ENCODE measurements around the gene FCN3. TPM values are rescaled to one million over a fixed set of nuclear protein-coding genes. Genes with fewer than 3 reads are reported as not detected.
A peak's percentile ranks its signal among the peaks of the same experiment; 100 is the strongest.

FCN3 gene
- total and polyA plus RNA-seq, 9 donors = 0.20 to 1.7 (median 0.53) TPM; not detected in 2

- H3K4me3 ChIP-seq (ENCODE audit: low read length) = no peak within 1 kb of the TSS
- no peak within 1 kb of the TSS for H3K27ac ChIP-seq (ENCODE audit: low read length)
- H3K36me3 ChIP-seq (ENCODE audit: control insufficient read depth, insufficient read depth, low read length) = peaks cover 5% of the 10 kb centered on the region
- whole genome bisulfite sequencing (ENCODE audit: insufficient coverage) = 11% methylated on average over 10 of the region's 22 CpGs
- peaks cover 6% of the 10 kb centered on the region for H3K4me1 ChIP-seq (ENCODE audit: control insufficient read depth, insufficient read depth, low read length)
- no peak for DNase-seq
- peaks cover 3% of the 10 kb centered on the region for H3K27me3 ChIP-seq (ENCODE audit: control insufficient read depth, insufficient read depth, low read length)
- no peaks in the 10 kb centered on the region for H3K9me3 ChIP-seq (replicated peaks; ENCODE audit: control insufficient read depth, low read depth, low read length)
Observed at GRCh38 chr1:27341525-27342252, 32.9 kb downstream of the FCN3 start, which contains the start of gene SYTL1. Gene SYTL1, plus strand, starts transcription at chr1:27342022. Its CDS starts 3,313 bp downstream, at chr1:27345335.

GRCh38 chr1:27339213-27339612, 35.4 kb downstream of the FCN3 start:
- Histone ChIP-seq H3K9me3 (replicated peaks; ENCODE audit: control insufficient read depth, low read depth, low read length) (no peaks in the 10 kb centered on the region), H3K27ac (ENCODE audit: low read length) (no peak overlapping the region), H3K27me3 (ENCODE audit: control insufficient read depth, insufficient read depth, low read length) (no peaks in the 10 kb centered on the region), H3K4me1 (ENCODE audit: control insufficient read depth, insufficient read depth, low read length) (peaks cover 6% of the 10 kb centered on the region), H3K4me3 (ENCODE audit: low read length) (no peak overlapping the region), H3K36me3 (ENCODE audit: control insufficient read depth, insufficient read depth, low read length) (peaks cover 29% of the 10 kb centered on the region)
- DNase-seq = no peak
- WGBS (ENCODE audit: insufficient coverage) = 42% methylated on average over 5 of the region's 5 CpGs

GRCh38 chr1:27338751-27339150, 35.9 kb downstream of the FCN3 start:
- H3K4me3 ChIP-seq (ENCODE audit: low read length) = no peak overlapping the region
- H3K27ac ChIP-seq (ENCODE audit: low read length) = no peak overlapping the region
- no peaks in the 10 kb centered on the region for H3K9me3 ChIP-seq (replicated peaks; ENCODE audit: control insufficient read depth, low read depth, low read length)
- WGBS (ENCODE audit: insufficient coverage) = 89% methylated on average over 3 of the region's 6 CpGs
- H3K4me1 ChIP-seq (ENCODE audit: control insufficient read depth, insufficient read depth, low read length) = peaks cover 6% of the 10 kb centered on the region
- H3K36me3 ChIP-seq (ENCODE audit: control insufficient read depth, insufficient read depth, low read length) = peaks cover 34% of the 10 kb centered on the region
- no peak for DNase-seq
- H3K27me3 ChIP-seq (ENCODE audit: control insufficient read depth, insufficient read depth, low read length) = no peaks in the 10 kb centered on the region

DNA sequence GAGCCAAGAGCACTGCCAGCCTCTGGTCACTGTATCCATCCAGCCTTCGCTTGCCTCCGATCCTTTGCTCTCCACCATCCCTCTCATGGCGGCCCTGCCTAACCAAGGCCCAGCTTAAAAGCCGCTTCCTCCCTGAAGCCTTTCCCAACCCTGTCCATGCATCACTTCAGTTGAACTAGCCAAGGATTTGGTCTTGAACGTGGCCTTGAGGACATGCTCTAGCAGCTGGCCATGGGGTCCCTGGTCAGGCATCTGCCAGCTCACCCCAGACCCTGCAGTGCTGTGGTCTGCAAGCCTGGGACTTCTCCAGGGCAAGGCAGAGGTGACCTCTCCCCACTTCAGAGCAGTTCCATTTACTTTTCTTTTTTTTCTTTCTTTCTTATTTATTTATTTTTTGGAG, 37.9 kb downstream of the FCN3 start:
- 96% methylated on average over 5 of the region's 5 CpGs for WGBS (ENCODE audit: insufficient coverage)
- Histone ChIP-seq H3K27ac (ENCODE audit: low read length) (no peak overlapping the region), H3K4me1 (ENCODE audit: control insufficient read depth, insufficient read depth, low read length) (peaks cover 3% of the 10 kb centered on the region), H3K27me3 (ENCODE audit: control insufficient read depth, insufficient read depth, low read length) (no peaks in the 10 kb centered on the region), H3K9me3 (replicated peaks; ENCODE audit: control insufficient read depth, low read depth, low read length) (no peaks in the 10 kb centered on the region), H3K36me3 (ENCODE audit: control insufficient read depth, insufficient read depth, low read length) (peaks cover 53% of the 10 kb centered on the region), H3K4me3 (ENCODE audit: low read length) (no peak overlapping the region)
- DNase-seq = no peak

- Histone ChIP-seq H3K9me3 (replicated peaks; ENCODE audit: control insufficient read depth, low read depth, low read length) (no peaks in the 10 kb centered on the region), H3K27me3 (ENCODE audit: control insufficient read depth, insufficient read depth, low read length) (no peaks in the 10 kb centered on the region), H3K4me1 (ENCODE audit: control insufficient read depth, insufficient read depth, low read length) (no peaks in the 10 kb centered on the region), H3K27ac (ENCODE audit: low read length) (no peak overlapping the region), H3K4me3 (ENCODE audit: low read length) (no peak overlapping the region), H3K36me3 (ENCODE audit: control insufficient read depth, insufficient read depth, low read length) (peaks cover 62% of the 10 kb centered on the region)
- no peak for DNase-seq
- 87% methylated on average over 10 of the region's 17 CpGs for WGBS (ENCODE audit: insufficient coverage)
Observed at GRCh38 chr1:27335506-27336422, 38.9 kb downstream of the FCN3 start.

DNA sequence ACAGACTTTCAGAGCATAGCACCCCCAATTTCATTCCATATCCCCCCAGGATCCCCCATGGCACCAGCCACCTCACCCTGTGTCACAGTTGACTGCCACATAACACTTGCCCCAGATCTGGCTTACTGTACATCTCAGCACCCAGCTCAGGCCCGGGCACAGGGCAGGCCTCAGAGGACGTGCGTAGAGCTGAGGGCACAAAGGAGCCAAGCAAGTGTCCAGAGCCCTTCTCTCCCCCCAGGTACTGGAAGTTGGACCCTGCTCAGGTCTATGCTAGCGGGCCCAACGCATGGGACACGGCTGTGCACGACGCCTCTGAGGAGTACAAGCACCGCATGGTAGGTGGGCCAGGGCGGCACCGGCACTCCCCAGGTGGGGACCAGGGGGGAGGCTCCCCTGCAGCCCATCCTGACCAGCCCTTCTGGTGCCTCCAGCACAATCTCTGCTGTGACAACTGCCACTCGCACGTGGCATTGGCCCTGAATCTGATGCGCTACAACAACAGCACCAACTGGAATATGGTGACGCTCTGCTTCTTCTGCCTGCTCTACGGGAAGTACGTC, 40.8 kb downstream of the FCN3 start:
- no peaks in the 10 kb centered on the region for H3K27me3 ChIP-seq (ENCODE audit: control insufficient read depth, insufficient read depth, low read length)
- DNase-seq = no peak
- peaks cover 70% of the 10 kb centered on the region for H3K36me3 ChIP-seq (ENCODE audit: control insufficient read depth, insufficient read depth, low read length)
- H3K4me1 ChIP-seq (ENCODE audit: control insufficient read depth, insufficient read depth, low read length) = no peaks in the 10 kb centered on the region
- H3K4me3 ChIP-seq (ENCODE audit: low read length) = no peak overlapping the region
- 87% methylated on average over 16 of the region's 17 CpGs for WGBS (ENCODE audit: insufficient coverage)
- H3K9me3 ChIP-seq (replicated peaks; ENCODE audit: control insufficient read depth, low read depth, low read length) = no peaks in the 10 kb centered on the region
- H3K27ac ChIP-seq (ENCODE audit: low read length) = no peak overlapping the region

GRCh38 chr1:27332536-27333281, 41.9 kb downstream of the FCN3 start:
- no peaks in the 10 kb centered on the region for H3K27me3 ChIP-seq (ENCODE audit: control insufficient read depth, insufficient read depth, low read length)
- H3K4me3 ChIP-seq (ENCODE audit: low read length) = no peak overlapping the region
- H3K27ac ChIP-seq (ENCODE audit: low read length) = no peak overlapping the region
- H3K36me3 ChIP-seq (ENCODE audit: control insufficient read depth, insufficient read depth, low read length) = peaks cover 76% of the 10 kb centered on the region
- 60% methylated on average over 9 of the region's 11 CpGs for WGBS (ENCODE audit: insufficient coverage)
- peak; percentile 32 for DNase-seq
- H3K4me1 ChIP-seq (ENCODE audit: control insufficient read depth, insufficient read depth, low read length) = no peaks in the 10 kb centered on the region
- H3K9me3 ChIP-seq (replicated peaks; ENCODE audit: control insufficient read depth, low read depth, low read length) = no peaks in the 10 kb centered on the region

DNA sequence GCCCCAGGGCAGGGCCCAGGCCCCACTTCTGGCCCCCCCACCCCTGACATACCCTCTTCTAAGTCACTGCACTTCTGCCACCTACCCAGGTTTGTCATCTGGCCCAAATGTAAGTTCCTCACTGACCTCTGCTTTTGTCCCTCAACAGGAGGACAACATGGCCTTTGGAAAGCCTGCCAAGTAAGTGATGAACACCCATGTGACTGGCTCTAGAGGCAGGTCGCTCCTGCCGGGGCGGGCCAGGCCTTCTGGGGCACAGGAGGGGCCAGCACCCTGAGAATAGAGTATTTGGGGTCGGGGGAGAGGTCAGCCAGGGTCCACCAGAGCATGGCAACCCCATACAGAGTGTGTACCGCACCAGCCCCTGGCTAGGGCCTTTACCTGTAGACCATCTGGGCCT, 42.7 kb downstream of the FCN3 start:
- no peaks in the 10 kb centered on the region for H3K27me3 ChIP-seq (ENCODE audit: control insufficient read depth, insufficient read depth, low read length)
- 90% methylated on average over 2 of the region's 5 CpGs for WGBS (ENCODE audit: insufficient coverage)

GRCh38 chr1:27331426-27331825, 43.2 kb downstream of the FCN3 start:
- no peaks in the 10 kb centered on the region for H3K27me3 ChIP-seq (ENCODE audit: control insufficient read depth, insufficient read depth, low read length)
- no peak overlapping the region for H3K4me3 ChIP-seq (ENCODE audit: low read length)
- peaks cover 72% of the 10 kb centered on the region for H3K36me3 ChIP-seq (ENCODE audit: control insufficient read depth, insufficient read depth, low read length)
- WGBS (ENCODE audit: insufficient coverage) = 100% methylated on average over 3 of the region's 3 CpGs
- peaks cover 4% of the 10 kb centered on the region for H3K4me1 ChIP-seq (ENCODE audit: control insufficient read depth, insufficient read depth, low read length)
- H3K9me3 ChIP-seq (replicated peaks; ENCODE audit: control insufficient read depth, low read depth, low read length) = no peaks in the 10 kb centered on the region
- H3K27ac ChIP-seq (ENCODE audit: low read length) = no peak overlapping the region
- DNase-seq = no peak

More for the DNA sequence above, 42.7 kb downstream of the FCN3 start:
- peaks cover 76% of the 10 kb centered on the region for H3K36me3 ChIP-seq (ENCODE audit: control insufficient read depth, insufficient read depth, low read length)
- DNase-seq = no peak
- H3K4me1 ChIP-seq (ENCODE audit: control insufficient read depth, insufficient read depth, low read length) = peaks cover 1% of the 10 kb centered on the region
- no peak overlapping the region for H3K4me3 ChIP-seq (ENCODE audit: low read length)
- H3K27ac ChIP-seq (ENCODE audit: low read length) = no peak overlapping the region
- H3K9me3 ChIP-seq (replicated peaks; ENCODE audit: control insufficient read depth, low read depth, low read length) = no peaks in the 10 kb centered on the region
